Measurements from ENCODE around the gene BAHD1.

- no peak for TF ChIP-seq POLR2A (IDR thresholded peaks at IDR 0.05)
- TF ChIP-seq CTCF (IDR thresholded peaks at IDR 0.05) = no peak
These were observed 58.1 kb downstream of the BAHD1 start for GRCh38 chr15:40498891-40499290.
